ENCODE measurements around the gene DCLK3.

The DCLK3 gene

DNA sequence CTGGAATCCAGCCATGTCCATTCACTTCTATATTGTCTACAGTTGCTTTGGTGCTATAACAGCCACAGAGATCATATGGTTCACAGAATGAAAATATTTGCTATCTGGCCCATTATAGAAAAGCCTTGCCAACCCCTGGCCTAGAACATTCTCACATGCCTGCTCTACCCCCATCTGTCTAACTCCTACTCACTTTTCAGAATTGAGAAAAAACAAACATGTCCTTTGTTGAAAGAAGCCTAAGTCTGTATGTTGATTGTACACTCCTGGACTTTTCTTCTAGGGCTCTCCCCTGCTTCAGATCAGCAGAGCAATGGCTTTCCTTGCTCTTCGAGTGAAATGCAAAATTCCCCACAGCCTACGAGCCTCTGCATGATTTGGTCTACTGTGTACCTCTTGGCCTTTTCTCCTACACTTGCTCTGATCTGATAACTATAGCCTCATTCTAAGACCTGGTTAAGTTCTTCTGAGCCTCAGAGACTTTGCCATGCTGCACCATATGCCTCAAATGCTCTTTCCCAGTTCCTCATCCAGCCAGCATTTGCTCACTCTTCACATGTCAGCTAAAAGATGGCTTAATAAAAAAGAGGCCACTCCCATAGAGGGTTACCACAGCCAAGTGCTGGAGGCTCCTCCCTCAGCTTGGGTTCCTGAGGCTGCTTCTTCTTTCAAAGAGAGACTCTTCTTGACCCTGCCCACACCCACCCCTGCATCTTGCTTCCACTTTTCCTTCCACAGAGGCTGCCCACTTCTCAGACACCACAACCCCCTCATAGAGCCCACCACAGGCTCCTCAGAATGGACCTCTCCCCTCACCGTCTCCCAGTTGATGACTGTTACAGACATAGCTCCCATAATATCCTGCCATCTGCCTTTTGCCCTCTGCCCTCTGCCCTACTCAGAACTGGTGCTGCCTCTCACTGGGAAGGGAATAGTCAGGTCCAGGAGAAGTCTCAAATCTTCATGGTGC, 22.9 kb upstream of the DCLK3 start:
- ATAC-seq, result no peak
- TF ChIP-seq ZNF8 (CRISPR knock-in tag; IDR thresholded peaks at IDR 0.05) (no peak), ZNF565 (CRISPR knock-in tag; conservative IDR thresholded peaks at IDR 0.05; ENCODE audit: low read depth) (no peak), ZC3H10 (CRISPR knock-in tag; IDR thresholded peaks at IDR 0.05) (no peak), OSR1 (CRISPR knock-in tag; IDR thresholded peaks at IDR 0.05) (no peak), PPARA (CRISPR knock-in tag; IDR thresholded peaks at IDR 0.05; ENCODE audit: borderline replicate concordance) (no peak), ZFP3 (CRISPR knock-in tag; IDR thresholded peaks at IDR 0.05) (no peak)
- TF ChIP-seq, protein P1, sequence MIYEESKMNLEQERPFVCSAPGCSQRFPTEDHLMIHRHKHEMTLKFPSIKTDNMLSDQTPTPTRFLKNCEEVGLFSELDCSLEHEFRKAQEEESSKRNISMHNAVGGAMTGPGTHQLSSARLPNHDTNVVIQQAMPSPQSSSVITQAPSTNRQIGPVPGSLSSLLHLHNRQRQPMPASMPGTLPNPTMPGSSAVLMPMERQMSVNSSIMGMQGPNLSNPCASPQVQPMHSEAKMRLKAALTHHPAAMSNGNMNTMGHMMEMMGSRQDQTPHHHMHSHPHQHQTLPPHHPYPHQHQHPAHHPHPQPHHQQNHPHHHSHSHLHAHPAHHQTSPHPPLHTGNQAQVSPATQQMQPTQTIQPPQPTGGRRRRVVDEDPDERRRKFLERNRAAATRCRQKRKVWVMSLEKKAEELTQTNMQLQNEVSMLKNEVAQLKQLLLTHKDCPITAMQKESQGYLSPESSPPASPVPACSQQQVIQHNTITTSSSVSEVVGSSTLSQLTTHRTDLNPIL (CRISPR knock-in tag; IDR thresholded peaks at IDR 0.05; ENCODE audit: low read depth), result no peak

DNA sequence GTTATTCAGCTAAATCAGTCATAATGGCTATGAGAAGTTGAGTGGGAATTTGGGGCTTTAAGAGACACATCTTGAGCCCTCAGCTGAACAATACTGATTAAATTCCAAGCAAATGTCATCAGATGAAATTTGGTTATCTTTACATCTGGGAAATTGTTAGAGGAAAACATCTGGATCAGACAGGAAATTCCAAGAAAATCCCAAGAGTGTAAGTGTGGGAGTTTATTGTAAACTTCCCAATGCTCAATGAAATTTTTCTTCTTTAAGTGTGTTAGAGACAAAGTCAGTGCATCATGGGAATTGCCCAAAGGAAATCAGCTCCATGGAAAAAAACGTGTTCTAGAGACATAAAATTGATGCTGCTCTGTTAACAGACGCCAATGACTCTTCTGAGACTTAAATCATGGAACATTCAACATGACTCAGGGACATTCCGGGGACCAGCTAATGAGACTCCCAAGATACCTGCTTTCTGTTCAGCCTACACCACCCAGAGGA, 19.8 kb upstream of the DCLK3 start:
- no peak for ATAC-seq
- no peak for TF ChIP-seq ARNTL (CRISPR knock-in tag; IDR thresholded peaks at IDR 0.05; ENCODE audit: borderline replicate concordance, low read depth)
- no peak for TF ChIP-seq ESRRG (CRISPR knock-in tag; IDR thresholded peaks at IDR 0.05)
- TF ChIP-seq, protein P2, sequence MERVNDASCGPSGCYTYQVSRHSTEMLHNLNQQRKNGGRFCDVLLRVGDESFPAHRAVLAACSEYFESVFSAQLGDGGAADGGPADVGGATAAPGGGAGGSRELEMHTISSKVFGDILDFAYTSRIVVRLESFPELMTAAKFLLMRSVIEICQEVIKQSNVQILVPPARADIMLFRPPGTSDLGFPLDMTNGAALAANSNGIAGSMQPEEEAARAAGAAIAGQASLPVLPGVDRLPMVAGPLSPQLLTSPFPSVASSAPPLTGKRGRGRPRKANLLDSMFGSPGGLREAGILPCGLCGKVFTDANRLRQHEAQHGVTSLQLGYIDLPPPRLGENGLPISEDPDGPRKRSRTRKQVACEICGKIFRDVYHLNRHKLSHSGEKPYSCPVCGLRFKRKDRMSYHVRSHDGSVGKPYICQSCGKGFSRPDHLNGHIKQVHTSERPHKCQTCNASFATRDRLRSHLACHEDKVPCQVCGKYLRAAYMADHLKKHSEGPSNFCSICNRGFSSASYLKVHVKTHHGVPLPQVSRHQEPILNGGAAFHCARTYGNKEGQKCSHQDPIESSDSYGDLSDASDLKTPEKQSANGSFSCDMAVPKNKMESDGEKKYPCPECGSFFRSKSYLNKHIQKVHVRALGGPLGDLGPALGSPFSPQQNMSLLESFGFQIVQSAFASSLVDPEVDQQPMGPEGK (CRISPR knock-in tag; IDR thresholded peaks at IDR 0.05; ENCODE audit: borderline replicate concordance), result no peak
- TF ChIP-seq, protein P3, sequence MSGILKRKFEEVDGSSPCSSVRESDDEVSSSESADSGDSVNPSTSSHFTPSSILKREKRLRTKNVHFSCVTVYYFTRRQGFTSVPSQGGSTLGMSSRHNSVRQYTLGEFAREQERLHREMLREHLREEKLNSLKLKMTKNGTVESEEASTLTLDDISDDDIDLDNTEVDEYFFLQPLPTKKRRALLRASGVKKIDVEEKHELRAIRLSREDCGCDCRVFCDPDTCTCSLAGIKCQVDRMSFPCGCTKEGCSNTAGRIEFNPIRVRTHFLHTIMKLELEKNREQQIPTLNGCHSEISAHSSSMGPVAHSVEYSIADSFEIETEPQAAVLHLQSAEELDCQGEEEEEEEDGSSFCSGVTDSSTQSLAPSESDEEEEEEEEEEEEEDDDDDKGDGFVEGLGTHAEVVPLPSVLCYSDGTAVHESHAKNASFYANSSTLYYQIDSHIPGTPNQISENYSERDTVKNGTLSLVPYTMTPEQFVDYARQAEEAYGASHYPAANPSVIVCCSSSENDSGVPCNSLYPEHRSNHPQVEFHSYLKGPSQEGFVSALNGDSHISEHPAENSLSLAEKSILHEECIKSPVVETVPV (CRISPR knock-in tag; IDR thresholded peaks at IDR 0.05), result no peak
- no peak for TF ChIP-seq PPARA (CRISPR knock-in tag; IDR thresholded peaks at IDR 0.05; ENCODE audit: borderline replicate concordance)
- TF ChIP-seq TCF4 (CRISPR knock-in tag; IDR thresholded peaks at IDR 0.05; ENCODE audit: borderline replicate concordance), result no peak
- TF ChIP-seq, protein P4, sequence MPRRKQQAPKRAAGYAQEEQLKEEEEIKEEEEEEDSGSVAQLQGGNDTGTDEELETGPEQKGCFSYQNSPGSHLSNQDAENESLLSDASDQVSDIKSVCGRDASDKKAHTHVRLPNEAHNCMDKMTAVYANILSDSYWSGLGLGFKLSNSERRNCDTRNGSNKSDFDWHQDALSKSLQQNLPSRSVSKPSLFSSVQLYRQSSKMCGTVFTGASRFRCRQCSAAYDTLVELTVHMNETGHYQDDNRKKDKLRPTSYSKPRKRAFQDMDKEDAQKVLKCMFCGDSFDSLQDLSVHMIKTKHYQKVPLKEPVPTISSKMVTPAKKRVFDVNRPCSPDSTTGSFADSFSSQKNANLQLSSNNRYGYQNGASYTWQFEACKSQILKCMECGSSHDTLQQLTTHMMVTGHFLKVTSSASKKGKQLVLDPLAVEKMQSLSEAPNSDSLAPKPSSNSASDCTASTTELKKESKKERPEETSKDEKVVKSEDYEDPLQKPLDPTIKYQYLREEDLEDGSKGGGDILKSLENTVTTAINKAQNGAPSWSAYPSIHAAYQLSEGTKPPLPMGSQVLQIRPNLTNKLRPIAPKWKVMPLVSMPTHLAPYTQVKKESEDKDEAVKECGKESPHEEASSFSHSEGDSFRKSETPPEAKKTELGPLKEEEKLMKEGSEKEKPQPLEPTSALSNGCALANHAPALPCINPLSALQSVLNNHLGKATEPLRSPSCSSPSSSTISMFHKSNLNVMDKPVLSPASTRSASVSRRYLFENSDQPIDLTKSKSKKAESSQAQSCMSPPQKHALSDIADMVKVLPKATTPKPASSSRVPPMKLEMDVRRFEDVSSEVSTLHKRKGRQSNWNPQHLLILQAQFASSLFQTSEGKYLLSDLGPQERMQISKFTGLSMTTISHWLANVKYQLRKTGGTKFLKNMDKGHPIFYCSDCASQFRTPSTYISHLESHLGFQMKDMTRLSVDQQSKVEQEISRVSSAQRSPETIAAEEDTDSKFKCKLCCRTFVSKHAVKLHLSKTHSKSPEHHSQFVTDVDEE (CRISPR knock-in tag; IDR thresholded peaks at IDR 0.05), result no peak
- TF ChIP-seq OSR1 (CRISPR knock-in tag; IDR thresholded peaks at IDR 0.05), result no peak
- TF ChIP-seq ZFP3 (CRISPR knock-in tag; IDR thresholded peaks at IDR 0.05), result no peak
- no peak for TF ChIP-seq SNAI2 (CRISPR knock-in tag; IDR thresholded peaks at IDR 0.05)

DNA sequence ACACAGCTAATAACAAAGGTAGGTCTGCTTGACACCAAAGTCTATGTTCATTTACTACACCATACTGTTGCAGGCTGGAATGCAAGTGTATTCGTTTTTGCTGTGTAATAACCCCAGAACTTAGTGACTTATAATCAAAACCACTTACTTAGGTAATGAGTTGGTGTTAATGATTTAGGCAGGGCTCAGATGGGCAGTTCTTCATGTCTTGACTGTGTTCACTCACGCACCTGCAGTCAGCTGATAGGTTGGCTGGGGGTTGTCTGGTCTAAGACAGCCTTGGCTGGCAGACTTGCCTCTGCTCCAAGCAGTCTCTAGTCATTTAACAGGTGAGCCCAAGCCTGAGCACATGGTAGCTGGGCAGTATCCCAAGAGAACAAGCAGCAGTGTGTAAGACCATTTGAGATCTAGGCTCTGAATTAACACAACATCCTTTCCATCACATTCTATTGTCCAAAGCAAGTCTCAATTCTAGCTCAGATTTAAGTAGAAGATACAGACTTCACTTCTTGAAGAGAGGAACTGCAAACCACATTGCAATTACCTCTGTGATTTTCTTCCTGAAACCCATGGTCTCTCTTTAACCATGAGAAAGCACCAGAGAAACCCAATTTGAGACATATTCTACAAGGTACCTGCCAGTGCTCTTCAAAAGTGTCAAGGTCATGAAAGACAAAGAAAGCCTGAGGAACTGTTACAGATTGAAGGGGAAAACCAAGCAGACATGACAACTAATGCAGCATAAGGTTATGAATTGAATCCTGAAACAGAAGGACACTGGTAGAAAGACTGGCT, 13.3 kb upstream of the DCLK3 start:
- no peak for ATAC-seq
- TF ChIP-seq GLIS3 (CRISPR knock-in tag; IDR thresholded peaks at IDR 0.05) (no peak), BACH2 (CRISPR knock-in tag; IDR thresholded peaks at IDR 0.05; ENCODE audit: borderline replicate concordance) (no peak), TCF4 (CRISPR knock-in tag; IDR thresholded peaks at IDR 0.05; ENCODE audit: borderline replicate concordance) (no peak), ZC3H10 (CRISPR knock-in tag; IDR thresholded peaks at IDR 0.05) (no peak), ZNF565 (CRISPR knock-in tag; conservative IDR thresholded peaks at IDR 0.05; ENCODE audit: low read depth) (no peak), RARB (CRISPR knock-in tag; IDR thresholded peaks at IDR 0.05) (no peak), ARNTL (CRISPR knock-in tag; IDR thresholded peaks at IDR 0.05; ENCODE audit: borderline replicate concordance, low read depth) (no peak)
- TF ChIP-seq, protein P2 (CRISPR knock-in tag; IDR thresholded peaks at IDR 0.05; ENCODE audit: borderline replicate concordance), result no peak
- TF ChIP-seq, protein P3 (CRISPR knock-in tag; IDR thresholded peaks at IDR 0.05), result no peak
